Calu3 (cell line): ENCODE results near the gene MRPS2. TPM values are rescaled to one million over a fixed set of nuclear protein-coding genes. Genes with fewer than 3 reads are reported as not detected.

Experiments
- BruUV-seq: library from RNA; stranded (reverse); fragments of 400-500 nt; replicated peaks from 2 replicates; lab custom pipeline; 2021; lab: Mats Ljungman, UMichigan
- CTCF ChIA-PET: fragments of 300-600 bp; sonication (Branson Sonifier 250); formaldehyde crosslinking; loops from one replicate; lab custom pipeline; 2022; ENCODE audit warnings: antibody characterized with exemption; lab: Charles Lee
- DNase-seq: peaks from one replicate; pipeline ENCODE4 v3.0.0; 2022
- H3K27ac Mint-ChIP-seq: one replicate; pipeline ENCODE4 v1.8.0; 2022; ENCODE audit warnings: mixed read lengths; ENCODE audit not compliant: unreplicated experiment
- H3K27me3 Mint-ChIP-seq: one replicate; pipeline ENCODE4 v1.8.0; 2022; ENCODE audit warnings: mixed read lengths; ENCODE audit not compliant: unreplicated experiment
- H3K36me3 Mint-ChIP-seq: one replicate; pipeline ENCODE4 v1.8.0; 2022; ENCODE audit warnings: mild to moderate bottlenecking, moderate library complexity, mixed read lengths; ENCODE audit not compliant: insufficient read depth, unreplicated experiment
- H3K4me1 Mint-ChIP-seq: one replicate; pipeline ENCODE4 v1.8.0; 2022; ENCODE audit warnings: mild to moderate bottlenecking, low read depth, mixed read lengths; ENCODE audit not compliant: unreplicated experiment
- H3K4me3 Mint-ChIP-seq: one replicate; pipeline ENCODE4 v1.8.0; 2022; ENCODE audit warnings: mild to moderate bottlenecking, low read depth, moderate library complexity, mixed read lengths; ENCODE audit not compliant: unreplicated experiment
- H3K9me3 Mint-ChIP-seq: one replicate; pipeline ENCODE4 v1.8.0; 2022; ENCODE audit warnings: low read depth, mixed read lengths; ENCODE audit not compliant: unreplicated experiment
- CTCF ChIP-seq: fragments of 200-600 bp; IDR thresholded peaks from one replicate; pipeline ENCODE4 v1.8.0; 2022; ENCODE audit warnings: antibody characterized with exemption; ENCODE audit not compliant: unreplicated experiment
- intact Hi-C: fragments of 100-400 bp; cut with micrococcal nuclease; formaldehyde crosslinking; loops from one replicate; pipeline ENCODE4 v1.10.0; 2022; ENCODE audit not compliant: unreplicated experiment
- total RNA-seq: library from RNA; stranded (reverse); gene quantifications from 2 replicates; pipeline ENCODE4 v1.2.3, GENCODE V29; 2022

MRPS2 gene
- total RNA-seq, 1 experiment from 2014 or later = 31.9 TPM

GRCh38 chr9:135479469-135480052 lies 20.9 kb upstream of the MRPS2 start, which contains the start of gene PPP1R26:
TSS of gene PPP1R26 (plus strand) at chr9:135479782. CDS start at chr9:135484511, 4,729 bp downstream.
- intact Hi-C loops = no loop called here
- no TSS peak for BruUV-seq
- H3K27ac Mint-ChIP-seq = peak within 1 kb of the TSS; percentile 94
- no peaks in the 10 kb centered on the region for H3K9me3 Mint-ChIP-seq
- peak within 1 kb of the TSS; percentile 84 for H3K4me3 Mint-ChIP-seq
- H3K27me3 Mint-ChIP-seq = no peaks in the 10 kb centered on the region
- no peaks in the 10 kb centered on the region for H3K4me1 Mint-ChIP-seq
- DNase-seq = peak; percentile 54
- TF ChIP-seq CTCF = no peak
- CTCF ChIA-PET = no interaction called here
- peaks cover 27% of the 10 kb centered on the region for H3K36me3 Mint-ChIP-seq

GRCh38 chr9:135480071-135480939 lies 20.2 kb upstream of the MRPS2 start:
- CTCF ChIA-PET = interaction anchor here (0.6 to 1.0 kb wide), 2 partner anchors 13 to 39 kb away, joined by 4 to 5 read pairs; no protein-coding TSS in a partner anchor
- Mint-ChIP-seq H3K4me3 (peak overlapping the region; percentile 64), H3K9me3 (no peaks in the 10 kb centered on the region), H3K27ac (no peak overlapping the region), H3K36me3 (peaks cover 35% of the 10 kb centered on the region), H3K4me1 (no peaks in the 10 kb centered on the region), H3K27me3 (no peaks in the 10 kb centered on the region)
- DNase-seq = peak; percentile 42
- no peak for TF ChIP-seq CTCF
- no TSS peak for BruUV-seq
- intact Hi-C loops = no loop called here

GRCh38 chr9:135480940-135481310 lies 19.6 kb upstream of the MRPS2 start:
- BruUV-seq = no TSS peak
- no peak overlapping the region for H3K27ac Mint-ChIP-seq
- H3K27me3 Mint-ChIP-seq = no peaks in the 10 kb centered on the region
- intact Hi-C loops = no loop called here
- H3K4me1 Mint-ChIP-seq = no peaks in the 10 kb centered on the region
- DNase-seq = no peak
- H3K36me3 Mint-ChIP-seq = peaks cover 37% of the 10 kb centered on the region
- no peak for TF ChIP-seq CTCF
- H3K9me3 Mint-ChIP-seq = no peaks in the 10 kb centered on the region
- CTCF ChIA-PET = interaction anchor here (0.6 to 1.0 kb wide), 2 partner anchors 13 to 40 kb away, joined by 4 to 5 read pairs; no protein-coding TSS in a partner anchor
- H3K4me3 Mint-ChIP-seq = peak overlapping the region; percentile 64

GRCh38 chr9:135482015-135482754 lies 18.3 kb upstream of the MRPS2 start:
- H3K4me3 Mint-ChIP-seq = no peak overlapping the region
- intact Hi-C loops = no loop called here
- CTCF ChIA-PET = no interaction called here
- H3K27me3 Mint-ChIP-seq = no peaks in the 10 kb centered on the region
- DNase-seq = no peak
- H3K27ac Mint-ChIP-seq = no peak overlapping the region
- H3K9me3 Mint-ChIP-seq = no peaks in the 10 kb centered on the region
- no TSS peak for BruUV-seq
- no peak for TF ChIP-seq CTCF
- H3K4me1 Mint-ChIP-seq = no peaks in the 10 kb centered on the region
- H3K36me3 Mint-ChIP-seq = peaks cover 37% of the 10 kb centered on the region
